ENCODE results near the gene CPXM2. TPM values are rescaled to one million over a fixed set of nuclear protein-coding genes. Genes with fewer than 3 reads are reported as not detected.

CPXM2 gene
- total RNA-seq, 1 experiment from 2014 or later, result 0.12 TPM

DNA sequence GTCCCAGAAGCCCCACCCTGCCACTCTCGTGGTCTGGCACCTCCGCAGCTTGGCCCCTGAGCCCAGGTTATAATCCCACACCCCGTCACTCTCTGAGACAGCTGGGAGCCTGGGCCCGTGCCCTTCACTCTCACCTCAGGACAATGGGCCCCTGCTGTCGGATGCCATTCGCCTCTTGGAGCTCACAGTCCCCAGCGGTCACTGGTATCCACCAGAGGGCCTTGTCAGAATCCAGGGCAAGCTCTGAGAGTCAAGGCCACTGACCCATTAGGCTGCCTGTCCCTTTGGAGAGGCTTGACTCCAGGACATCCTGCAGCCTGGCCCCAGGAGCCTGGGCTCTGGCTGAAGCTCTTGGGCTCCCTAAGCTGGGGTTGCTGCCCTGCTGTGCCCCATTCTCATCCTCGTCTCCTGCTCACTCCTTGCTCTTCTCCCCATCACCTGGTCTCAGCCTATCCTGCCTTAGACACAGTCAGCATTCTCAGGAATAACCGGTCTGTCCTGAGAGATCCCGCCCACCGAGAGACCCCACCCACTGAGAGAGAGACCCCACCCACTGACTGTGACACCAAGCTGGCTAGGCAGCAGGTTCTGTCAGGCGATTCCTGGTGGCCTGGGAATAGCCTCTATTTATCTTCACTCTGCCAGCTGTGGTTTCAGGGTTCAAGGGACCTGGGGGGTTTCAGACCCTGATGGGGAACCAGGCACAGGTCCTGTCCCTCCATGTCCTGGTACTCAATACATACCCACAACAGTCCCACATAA lies 27.7 kb downstream of the CPXM2 start (continued):
- no peak for TF ChIP-seq ZBTB33 (IDR thresholded peaks at IDR 0.05; ENCODE audit: extremely low read depth, insufficient replicate concordance, low read length)
- no peak for TF ChIP-seq ELF1 (IDR thresholded peaks at IDR 0.05; ENCODE audit: borderline replicate concordance, low read depth)
- no peak for TF ChIP-seq SIN3A (IDR thresholded peaks at IDR 0.05; ENCODE audit: low read depth)

GRCh38 chr10:123863183-123863575 lies 28.4 kb downstream of the CPXM2 start:
- DNase-seq (ENCODE audit: low read depth, low spot score), result no peak
- H3K36me3 ChIP-seq (ENCODE audit: control insufficient read depth in 1 of 2, insufficient read depth in 2 of 2, low read length in 2 of 2), result no peaks in the 10 kb centered on the region
- ChIA-PET CTCF (no interaction called here), RAD21 (ENCODE audit: low non-redundant PET in 1 of 2, low total read pairs in 2 of 2, uncharacterized antibody in 2 of 2, unreplicated experiment in 2 of 2) (no interaction called here), POLR2A (no interaction called here)
- H4K20me1 ChIP-seq (ENCODE audit: insufficient read depth), result no peaks in the 10 kb centered on the region
- H3K79me2 ChIP-seq (ENCODE audit: insufficient read depth, low read length), result no peaks in the 10 kb centered on the region
- no peak overlapping the region for H3K9ac ChIP-seq (ENCODE audit: low read length)
- no peaks in the 10 kb centered on the region for H3K9me2 ChIP-seq (ENCODE audit: insufficient read depth)
- ATAC-seq, result no peak
- no peak overlapping the region for H3K4me3 ChIP-seq (replicated peaks in 1 of 2; ENCODE audit: low read depth in 1 of 2, low read length in 2 of 2)
- no peak overlapping the region for H3K4me2 ChIP-seq (ENCODE audit: low read length)
- intact Hi-C loops (cut with micrococcal nuclease), result no loop called here
- H3K27ac ChIP-seq (ENCODE audit: low read depth, low read length), result no peak overlapping the region
- H3K9me3 ChIP-seq (ENCODE audit: control insufficient read depth in 1 of 2, insufficient read depth in 1 of 2, low read depth in 1 of 2, low read length in 2 of 2), result no peaks in the 10 kb centered on the region
- BruUV-seq (replicated peaks), result no TSS peak
- no peaks in the 10 kb centered on the region; a peak in 1 of 4 replicates for H3K4me1 ChIP-seq (ENCODE audit: control insufficient read depth in 1 of 2, insufficient read depth in 2 of 2, low read length in 2 of 2)
- peaks cover 29% of the 10 kb centered on the region for H3K27me3 ChIP-seq (ENCODE audit: insufficient read depth, low read length)
- no peak overlapping the region for H2AFZ ChIP-seq (ENCODE audit: low read depth, low read length, poor library complexity, severe bottlenecking)
- TF ChIP-seq CEBPB (IDR thresholded peaks at IDR 0.05; ENCODE audit: low read depth) (no peak), JUND (IDR thresholded peaks at IDR 0.05) (no peak), SRF (IDR thresholded peaks at IDR 0.05; ENCODE audit: low read depth) (no peak), ZNF274 (IDR thresholded peaks at IDR 0.05; ENCODE audit: low read depth, low read length) (no peak), TCF7L2 (IDR thresholded peaks at IDR 0.05; ENCODE audit: borderline replicate concordance, extremely low read depth, insufficient read depth, insufficient read length) (no peak), YY1 (IDR thresholded peaks at IDR 0.05; ENCODE audit: extremely low read depth, insufficient replicate concordance, low read depth, low read length) (no peak), POLR2AphosphoS5 (IDR thresholded peaks at IDR 0.05; ENCODE audit: low read depth, low read length) (no peak), ZFX (IDR thresholded peaks at IDR 0.05) (no peak), CBX3 (IDR thresholded peaks at IDR 0.05; ENCODE audit: low read depth) (no peak), SP1 (IDR thresholded peaks at IDR 0.05; ENCODE audit: low read depth) (no peak), ZBTB33 (IDR thresholded peaks at IDR 0.05; ENCODE audit: extremely low read depth, insufficient replicate concordance, low read length) (no peak), RAD21 (IDR thresholded peaks at IDR 0.05; ENCODE audit: low read depth) (no peak), SIN3A (IDR thresholded peaks at IDR 0.05; ENCODE audit: low read depth) (no peak), POLR2A (IDR thresholded peaks at IDR 0.05; ENCODE audit: borderline replicate concordance, extremely low read depth, insufficient read depth, insufficient read length) (no peak), ELF1 (IDR thresholded peaks at IDR 0.05; ENCODE audit: borderline replicate concordance, low read depth) (no peak), CTCF (IDR thresholded peaks at IDR 0.05 in 2 of 3, conservative IDR thresholded peaks at IDR 0.05 in 1 of 3; ENCODE audit: borderline replicate concordance in 1 of 3, insufficient read depth in 1 of 3, low read depth in 2 of 3, low read length in 2 of 3) (no peak), FOSL1 (IDR thresholded peaks at IDR 0.05; ENCODE audit: low read depth) (no peak)
- TF ChIP-seq, protein P1, sequence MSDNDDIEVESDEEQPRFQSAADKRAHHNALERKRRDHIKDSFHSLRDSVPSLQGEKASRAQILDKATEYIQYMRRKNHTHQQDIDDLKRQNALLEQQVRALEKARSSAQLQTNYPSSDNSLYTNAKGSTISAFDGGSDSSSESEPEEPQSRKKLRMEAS (IDR thresholded peaks at IDR 0.05), result no peak
- TF ChIP-seq, protein P2, sequence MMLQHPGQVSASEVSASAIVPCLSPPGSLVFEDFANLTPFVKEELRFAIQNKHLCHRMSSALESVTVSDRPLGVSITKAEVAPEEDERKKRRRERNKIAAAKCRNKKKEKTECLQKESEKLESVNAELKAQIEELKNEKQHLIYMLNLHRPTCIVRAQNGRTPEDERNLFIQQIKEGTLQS (IDR thresholded peaks at IDR 0.05), result no peak

Data from HCT116 (cell line).